Ectodermal cell (in vitro differentiated cells): Measurements from ENCODE around the gene DUSP15.

Experiments used
- H3K27ac ChIP-seq: 2 replicates; pipeline ENCODE4 v1.7.0; 2013; ENCODE audit warnings: mild to moderate bottlenecking, low read depth, low read length; ENCODE audit not compliant: insufficient read depth, poor library complexity, severe bottlenecking
- H3K27me3 ChIP-seq: 2 replicates; pipeline ENCODE4 v1.7.0; 2013; ENCODE audit warnings: mild to moderate bottlenecking, low read length; ENCODE audit not compliant: insufficient read depth, control insufficient read depth, poor library complexity, severe bottlenecking
- H3K36me3 ChIP-seq: one replicate; pipeline ENCODE4 v1.7.0; 2013; ENCODE audit warnings: low read length; ENCODE audit not compliant: control insufficient read depth, insufficient read depth
- H3K4me1 ChIP-seq: one replicate; pipeline ENCODE4 v1.7.0; 2013; ENCODE audit warnings: low read length; ENCODE audit not compliant: control insufficient read depth, insufficient read depth
- H3K4me3 ChIP-seq: 2 replicates; pipeline ENCODE4 v1.7.0; 2013; ENCODE audit warnings: low read depth, low read length, control low read depth; ENCODE audit not compliant: insufficient read depth
- H3K9me3 ChIP-seq: 2 replicates; pipeline ENCODE4 v1.7.0; 2013; ENCODE audit warnings: mild to moderate bottlenecking, low read length, moderate library complexity; ENCODE audit not compliant: control insufficient read depth
- WGBS, 2 experiments: methylation state at CpG; one replicate each; pipeline ENCODE4 v1.1.7; 2013; ENCODE audit warnings: missing lambda C conversion rate in 2 of 2; 5-methylcytosine and 5-hydroxymethylcytosine counted together

The DUSP15 gene

DNA sequence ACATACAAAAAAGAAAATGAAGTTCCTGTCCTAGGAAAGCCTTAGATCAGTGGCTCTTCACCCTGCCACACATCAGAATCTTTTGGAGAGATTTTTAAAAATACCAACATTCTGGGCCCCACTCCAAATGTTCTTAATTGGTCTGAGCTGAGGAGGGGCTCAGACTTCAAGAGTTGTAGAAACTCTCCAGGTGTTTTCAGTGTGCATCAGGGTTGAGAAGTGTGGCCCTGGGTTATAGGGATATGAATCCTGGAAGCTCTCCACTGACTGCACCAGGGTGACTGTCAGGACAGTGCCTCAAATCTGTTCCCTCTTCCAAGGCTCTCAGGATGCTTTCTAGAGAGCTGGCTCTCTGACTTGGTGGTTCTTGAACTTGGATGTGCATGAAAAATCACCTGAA is 56.7 kb downstream of the DUSP15 start:
- no peaks in the 10 kb centered on the region for H3K27me3 ChIP-seq
- H3K27ac ChIP-seq: no peak overlapping the region
- peaks cover 7% of the 10 kb centered on the region for H3K4me1 ChIP-seq
- no peak overlapping the region for H3K4me3 ChIP-seq
- H3K36me3 ChIP-seq: no peaks in the 10 kb centered on the region
- H3K9me3 ChIP-seq: no peaks in the 10 kb centered on the region

DNA sequence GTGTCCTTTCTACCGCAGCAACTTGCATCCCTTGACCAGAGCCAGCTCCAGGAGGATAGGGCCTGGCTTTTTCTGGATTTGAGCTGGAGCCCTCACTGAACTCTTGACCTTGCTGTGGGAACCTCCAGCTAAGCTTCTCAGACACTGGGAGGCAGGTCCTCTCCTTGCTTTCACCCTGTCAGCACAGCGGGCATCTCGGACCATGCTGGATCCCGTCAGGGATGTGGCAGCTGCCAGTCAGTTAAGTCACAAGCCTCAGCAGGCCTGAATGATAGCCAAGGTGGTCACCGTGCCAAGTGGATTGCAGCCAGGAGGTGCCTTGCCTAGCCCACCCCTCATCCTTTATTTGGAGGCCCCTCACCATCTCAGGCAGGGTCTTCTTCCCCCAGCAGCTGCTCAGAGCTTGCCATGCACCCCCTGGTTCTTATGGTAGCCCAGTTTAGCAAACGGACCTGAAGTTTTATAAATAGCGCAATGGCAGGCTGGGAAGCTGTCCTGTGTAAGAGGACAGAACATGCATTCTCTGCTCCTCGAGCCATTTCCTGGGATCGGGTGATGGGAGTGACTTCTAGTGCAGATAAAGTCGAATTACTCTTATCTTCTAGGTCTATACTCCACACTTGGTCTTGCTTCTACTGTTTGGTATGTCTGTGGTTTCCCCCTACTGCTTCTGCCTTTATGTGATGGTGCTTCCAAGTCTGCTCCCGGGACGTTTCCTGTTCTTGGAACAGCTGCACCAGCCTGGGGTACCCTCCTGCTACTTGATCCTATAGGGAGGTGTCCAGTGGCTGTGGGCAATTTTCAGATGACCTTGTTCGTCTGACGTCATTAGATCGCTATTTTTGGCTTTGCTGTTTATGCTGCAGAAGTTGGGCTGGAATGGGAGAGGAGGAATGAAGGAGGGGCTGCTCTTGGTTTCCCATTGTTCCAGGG is 58.3 kb downstream of the DUSP15 start:
- Histone ChIP-seq H3K4me1 (peaks cover 4% of the 10 kb centered on the region), H3K27ac (no peak overlapping the region), H3K36me3 (no peaks in the 10 kb centered on the region), H3K9me3 (no peaks in the 10 kb centered on the region), H3K27me3 (no peaks in the 10 kb centered on the region), H3K4me3 (no peak overlapping the region)
- WGBS, 2 experiments: 94 to 95% methylated on average over 15 of the region's 15 CpGs

DNA sequence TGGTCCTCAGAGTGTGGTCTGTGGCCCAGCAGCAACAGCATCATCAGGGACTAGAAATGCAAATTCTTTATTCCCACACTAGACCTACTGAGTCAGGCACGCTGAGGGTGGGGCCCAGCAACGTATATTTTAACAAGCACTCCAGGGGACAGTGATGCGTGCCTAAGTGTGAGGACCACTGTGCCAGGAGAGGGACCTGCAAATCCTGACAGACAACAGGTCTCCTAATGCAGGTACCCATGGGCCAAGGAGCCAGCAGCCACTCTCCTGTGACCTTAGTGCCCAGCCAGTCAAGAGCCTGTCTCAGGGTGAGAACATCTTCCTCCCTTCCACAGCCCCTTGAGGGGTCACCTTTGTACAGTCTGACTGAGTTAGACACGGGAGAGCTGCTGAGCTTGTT is 59.1 kb downstream of the DUSP15 start:
- H3K27me3 ChIP-seq: no peaks in the 10 kb centered on the region
- H3K4me1 ChIP-seq: peaks cover 4% of the 10 kb centered on the region
- no peak overlapping the region for H3K4me3 ChIP-seq
- no peak overlapping the region for H3K27ac ChIP-seq
- H3K9me3 ChIP-seq: no peaks in the 10 kb centered on the region
- WGBS, 2 experiments: 91 to 94% methylated on average over 4 of the region's 4 CpGs
- no peaks in the 10 kb centered on the region for H3K36me3 ChIP-seq
